B cell (primary cell): Measurements from ENCODE around the gene EHD4.

Experiments used
- EZH2 ChIP-seq: IDR thresholded peaks from 2 replicates; pipeline ENCODE4 v1.6.1; 2012; ENCODE audit warnings: borderline replicate concordance, low read depth, mild to moderate bottlenecking, moderate library complexity, low read length; ENCODE audit not compliant: insufficient read depth, poor library complexity, severe bottlenecking
- TF ChIP-seq, protein P1 (sequence below): fragments of 200-600 bp; IDR thresholded peaks from one replicate; pipeline ENCODE4 v1.8.0; 2022; ENCODE audit warnings: antibody characterized with exemption, mild to moderate bottlenecking

DNA sequence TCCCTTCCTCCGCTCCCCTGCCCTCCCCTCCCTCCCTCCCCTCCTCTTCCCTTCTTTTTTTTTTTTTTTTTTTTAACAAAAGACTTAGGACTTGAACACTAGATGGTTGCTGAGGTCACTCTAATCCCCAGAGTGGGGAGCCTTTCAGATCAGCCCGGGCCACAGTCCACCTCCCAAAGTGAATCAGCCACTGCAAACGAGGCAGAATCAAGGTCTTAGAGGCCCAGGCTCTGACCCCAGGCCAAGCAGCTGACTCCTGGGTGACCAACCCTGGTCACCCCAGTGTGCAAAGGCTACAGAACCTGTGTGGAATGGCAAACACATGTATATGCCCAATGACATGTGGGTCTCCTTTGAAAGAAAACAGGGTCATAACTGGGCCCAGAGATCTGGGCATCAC, 18.3 kb upstream of the EHD4 start:
- TF ChIP-seq, protein P1, sequence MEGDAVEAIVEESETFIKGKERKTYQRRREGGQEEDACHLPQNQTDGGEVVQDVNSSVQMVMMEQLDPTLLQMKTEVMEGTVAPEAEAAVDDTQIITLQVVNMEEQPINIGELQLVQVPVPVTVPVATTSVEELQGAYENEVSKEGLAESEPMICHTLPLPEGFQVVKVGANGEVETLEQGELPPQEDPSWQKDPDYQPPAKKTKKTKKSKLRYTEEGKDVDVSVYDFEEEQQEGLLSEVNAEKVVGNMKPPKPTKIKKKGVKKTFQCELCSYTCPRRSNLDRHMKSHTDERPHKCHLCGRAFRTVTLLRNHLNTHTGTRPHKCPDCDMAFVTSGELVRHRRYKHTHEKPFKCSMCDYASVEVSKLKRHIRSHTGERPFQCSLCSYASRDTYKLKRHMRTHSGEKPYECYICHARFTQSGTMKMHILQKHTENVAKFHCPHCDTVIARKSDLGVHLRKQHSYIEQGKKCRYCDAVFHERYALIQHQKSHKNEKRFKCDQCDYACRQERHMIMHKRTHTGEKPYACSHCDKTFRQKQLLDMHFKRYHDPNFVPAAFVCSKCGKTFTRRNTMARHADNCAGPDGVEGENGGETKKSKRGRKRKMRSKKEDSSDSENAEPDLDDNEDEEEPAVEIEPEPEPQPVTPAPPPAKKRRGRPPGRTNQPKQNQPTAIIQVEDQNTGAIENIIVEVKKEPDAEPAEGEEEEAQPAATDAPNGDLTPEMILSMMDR: no peak
- TF ChIP-seq EZH2: no peak
